A172 (cell line): ENCODE measurements around the gene ZNF784. TPM values are rescaled to one million over a fixed set of nuclear protein-coding genes. Genes with fewer than 3 reads are reported as not detected.

ENCODE experiments used
- DNase-seq: peaks from one replicate; pipeline ENCODE4 v3.0.0-alpha.2; 2015; ENCODE audit warnings: low spot score
- total RNA-seq: library from RNA; depleted of rRNA; stranded (reverse); fragments of >200 nt; shearing (Covaris generic); gene quantifications from 2 replicates; pipeline ENCODE4 v1.2.3, GENCODE V29; 2014

The ZNF784 gene
- total RNA-seq, 1 experiment from 2014 or later, result 0.62 TPM

GRCh38 chr19:55621673-55622231 is 2.6 kb downstream of the ZNF784 start:
- DNase-seq, result no peak

GRCh38 chr19:55621205-55621672 is 3.1 kb downstream of the ZNF784 start:
- DNase-seq, result no peak

- no peak for DNase-seq
Measured at GRCh38 chr19:55620410-55621204, 3.8 kb downstream of the ZNF784 start.

- no peak for DNase-seq
Measured at GRCh38 chr19:55619286-55619685, 5.1 kb downstream of the ZNF784 start.

GRCh38 chr19:55618426-55618825 is 5.9 kb downstream of the ZNF784 start:
- no peak for DNase-seq

GRCh38 chr19:55617426-55617825 is 6.9 kb downstream of the ZNF784 start:
- DNase-seq, result no peak

GRCh38 chr19:55616395-55616875 is 7.9 kb downstream of the ZNF784 start:
- no peak for DNase-seq

- DNase-seq, result no peak
Measured at GRCh38 chr19:55615543-55616394, 8.6 kb downstream of the ZNF784 start.

- DNase-seq, result no peak
Measured at GRCh38 chr19:55614711-55615542, 9.4 kb downstream of the ZNF784 start.

GRCh38 chr19:55613930-55614710 is 10.2 kb downstream of the ZNF784 start:
- DNase-seq, result no peak

GRCh38 chr19:55613396-55613795 is 11.0 kb downstream of the ZNF784 start:
- no peak for DNase-seq

- no peak for DNase-seq
Measured at GRCh38 chr19:55611983-55612645, 12.3 kb downstream of the ZNF784 start.

- DNase-seq, result no peak
Measured at GRCh38 chr19:55611300-55611982, 12.9 kb downstream of the ZNF784 start.

- no peak for DNase-seq
Measured at GRCh38 chr19:55609326-55609725, 15.0 kb downstream of the ZNF784 start.

GRCh38 chr19:55606817-55607216 is 17.5 kb downstream of the ZNF784 start:
- no peak for DNase-seq

GRCh38 chr19:55606471-55606787 is 17.9 kb downstream of the ZNF784 start:
- no peak for DNase-seq

- peak; percentile 94 for DNase-seq
Measured at GRCh38 chr19:55605637-55606470, 18.5 kb downstream of the ZNF784 start, which contains the start of gene ZNF865. TSS of gene ZNF865 (plus strand) at chr19:55605647. CDS start at chr19:55613619, 7,972 bp downstream.

GRCh38 chr19:55605207-55605636 is 19.1 kb downstream of the ZNF784 start:
- peak; percentile 100 for DNase-seq
